Osteocyte (in vitro differentiated cells): ENCODE results near the gene DNAI2. TPM values are rescaled to one million over a fixed set of nuclear protein-coding genes. Genes with fewer than 3 reads are reported as not detected.

Source experiments
- DNase-seq: peaks from one replicate; pipeline ENCODE4 v3.0.0; 2021; ENCODE audit warnings: mixed read lengths; ENCODE audit not compliant: unreplicated experiment; ENCODE audit errors: extremely low spot score
- H3K27ac Mint-ChIP-seq: one replicate; pipeline ENCODE4 v1.8.0; 2021; ENCODE audit warnings: mild to moderate bottlenecking, mixed read lengths; ENCODE audit not compliant: unreplicated experiment
- H3K27me3 Mint-ChIP-seq: one replicate; pipeline ENCODE4 v1.8.0; 2021; ENCODE audit warnings: mixed read lengths; ENCODE audit not compliant: unreplicated experiment
- H3K36me3 Mint-ChIP-seq: one replicate; pipeline ENCODE4 v1.8.0; 2021; ENCODE audit warnings: mixed read lengths; ENCODE audit not compliant: unreplicated experiment
- H3K4me1 Mint-ChIP-seq: one replicate; pipeline ENCODE4 v1.8.0; 2021; ENCODE audit warnings: mixed read lengths; ENCODE audit not compliant: unreplicated experiment
- H3K4me3 Mint-ChIP-seq: one replicate; pipeline ENCODE4 v1.8.0; 2021; ENCODE audit warnings: mild to moderate bottlenecking, moderate library complexity, mixed read lengths; ENCODE audit not compliant: unreplicated experiment
- H3K9me3 Mint-ChIP-seq: one replicate; pipeline ENCODE4 v1.8.0; 2021; ENCODE audit warnings: mixed read lengths; ENCODE audit not compliant: unreplicated experiment
- total RNA-seq: library from RNA; stranded (reverse); gene quantifications from 2 replicates; pipeline ENCODE4 v1.2.1, GENCODE V29; 2021
- TF ChIP-seq, protein P1 (sequence below): fragments of 200-600 bp; sonication (generic); IDR thresholded peaks from 2 replicates; pipeline ENCODE4 v1.5.0; 2021; ENCODE audit warnings: antibody characterized with exemption, mild to moderate bottlenecking, moderate library complexity

The DNAI2 gene
- total RNA-seq, 1 donor from 2014 or later: not detected

DNA sequence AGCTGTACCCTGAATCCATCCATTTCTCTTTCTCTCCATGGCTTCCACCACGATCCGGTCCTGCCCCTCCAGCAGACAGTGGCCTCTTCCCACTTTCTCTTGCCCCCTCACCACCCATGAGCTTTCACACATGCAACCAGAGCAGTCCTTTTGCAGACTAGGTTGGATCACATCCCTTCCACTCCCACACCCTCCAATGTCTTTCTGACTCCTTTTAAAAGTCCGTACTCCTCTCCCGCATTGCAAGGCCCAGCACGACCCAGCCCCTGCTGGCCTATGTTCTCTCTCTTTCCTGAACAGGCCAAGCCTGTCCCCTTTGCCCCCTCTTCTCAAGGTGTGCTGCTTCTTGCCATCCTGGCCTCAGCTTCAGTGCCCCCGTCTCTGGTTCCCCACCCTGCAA is 22.5 kb upstream of the DNAI2 start:
- Mint-ChIP-seq H3K36me3 (no peaks in the 10 kb centered on the region), H3K27me3 (no peaks in the 10 kb centered on the region), H3K27ac (no peak overlapping the region), H3K4me1 (no peaks in the 10 kb centered on the region), H3K9me3 (no peaks in the 10 kb centered on the region), H3K4me3 (no peak overlapping the region)
- TF ChIP-seq, protein P1, sequence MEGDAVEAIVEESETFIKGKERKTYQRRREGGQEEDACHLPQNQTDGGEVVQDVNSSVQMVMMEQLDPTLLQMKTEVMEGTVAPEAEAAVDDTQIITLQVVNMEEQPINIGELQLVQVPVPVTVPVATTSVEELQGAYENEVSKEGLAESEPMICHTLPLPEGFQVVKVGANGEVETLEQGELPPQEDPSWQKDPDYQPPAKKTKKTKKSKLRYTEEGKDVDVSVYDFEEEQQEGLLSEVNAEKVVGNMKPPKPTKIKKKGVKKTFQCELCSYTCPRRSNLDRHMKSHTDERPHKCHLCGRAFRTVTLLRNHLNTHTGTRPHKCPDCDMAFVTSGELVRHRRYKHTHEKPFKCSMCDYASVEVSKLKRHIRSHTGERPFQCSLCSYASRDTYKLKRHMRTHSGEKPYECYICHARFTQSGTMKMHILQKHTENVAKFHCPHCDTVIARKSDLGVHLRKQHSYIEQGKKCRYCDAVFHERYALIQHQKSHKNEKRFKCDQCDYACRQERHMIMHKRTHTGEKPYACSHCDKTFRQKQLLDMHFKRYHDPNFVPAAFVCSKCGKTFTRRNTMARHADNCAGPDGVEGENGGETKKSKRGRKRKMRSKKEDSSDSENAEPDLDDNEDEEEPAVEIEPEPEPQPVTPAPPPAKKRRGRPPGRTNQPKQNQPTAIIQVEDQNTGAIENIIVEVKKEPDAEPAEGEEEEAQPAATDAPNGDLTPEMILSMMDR: no peak
- DNase-seq: no peak

DNA sequence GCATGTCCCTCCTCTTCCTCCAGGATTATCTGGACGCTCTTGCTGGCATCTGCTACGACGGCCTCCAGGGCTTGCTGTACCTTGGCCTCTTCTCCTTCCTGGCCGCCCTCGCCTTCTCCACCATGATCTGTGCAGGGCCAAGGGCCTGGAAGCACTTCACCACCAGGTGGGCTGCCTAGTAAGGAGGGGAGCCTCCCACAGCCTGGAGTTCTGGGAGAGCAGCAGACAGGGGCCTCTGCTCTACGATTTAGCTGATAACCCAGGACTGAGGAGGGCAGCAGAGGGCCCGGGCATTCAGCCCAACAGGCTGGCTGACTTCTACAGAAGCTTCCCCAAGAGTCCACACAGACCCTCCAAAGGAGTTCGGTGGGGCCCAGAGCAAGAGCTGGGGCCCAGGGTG is 21.8 kb upstream of the DNAI2 start:
- Mint-ChIP-seq H3K9me3 (no peaks in the 10 kb centered on the region), H3K27ac (no peak overlapping the region), H3K4me1 (no peaks in the 10 kb centered on the region), H3K27me3 (no peaks in the 10 kb centered on the region), H3K36me3 (no peaks in the 10 kb centered on the region), H3K4me3 (no peak overlapping the region)
- TF ChIP-seq, protein P1: no peak
- DNase-seq: no peak

DNA sequence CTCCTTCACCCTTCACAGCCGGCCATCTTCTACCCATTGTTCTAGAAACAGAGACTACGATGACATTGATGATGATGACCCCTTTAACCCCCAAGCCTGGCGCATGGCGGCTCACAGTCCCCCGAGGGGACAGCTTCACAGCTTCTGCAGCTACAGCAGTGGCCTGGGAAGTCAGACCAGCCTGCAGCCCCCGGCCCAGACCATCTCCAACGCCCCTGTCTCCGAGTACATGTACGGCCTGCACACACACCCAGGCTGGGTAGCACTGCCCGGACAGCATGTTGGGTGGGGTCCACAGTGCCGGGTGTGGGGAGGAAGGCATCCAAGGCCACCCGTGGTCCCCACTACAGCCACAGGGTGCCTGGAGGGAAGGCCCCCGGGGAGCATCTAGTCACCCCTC is 21.0 kb upstream of the DNAI2 start:
- TF ChIP-seq, protein P1: no peak
- Mint-ChIP-seq H3K4me3 (no peak overlapping the region), H3K27ac (no peak overlapping the region), H3K36me3 (no peaks in the 10 kb centered on the region), H3K9me3 (no peaks in the 10 kb centered on the region), H3K4me1 (no peaks in the 10 kb centered on the region), H3K27me3 (no peaks in the 10 kb centered on the region)
- no peak for DNase-seq

DNA sequence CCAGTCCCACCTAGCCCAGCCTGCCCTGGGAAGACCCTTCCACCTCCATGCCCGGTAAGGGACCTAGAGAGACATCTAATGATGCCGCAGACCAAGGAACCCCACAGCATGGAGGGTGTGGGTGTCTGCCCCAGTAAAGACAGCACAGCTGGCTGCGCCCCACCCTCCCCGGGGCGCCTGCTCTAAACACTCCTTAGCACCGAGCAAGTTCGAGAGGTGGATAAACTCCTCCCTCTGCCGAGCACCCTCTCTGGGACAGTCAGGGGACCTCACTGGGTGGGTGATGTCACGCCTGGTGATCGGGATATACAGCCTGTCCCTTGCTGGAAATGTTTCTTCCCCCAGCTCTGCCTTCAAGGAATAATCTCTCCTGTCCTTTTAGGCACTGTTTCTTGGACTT is 16.7 kb upstream of the DNAI2 start:
- DNase-seq: no peak
- H3K4me3 Mint-ChIP-seq: no peak overlapping the region
- TF ChIP-seq, protein P1: no peak
- no peaks in the 10 kb centered on the region for H3K36me3 Mint-ChIP-seq
- H3K9me3 Mint-ChIP-seq: no peaks in the 10 kb centered on the region
- no peaks in the 10 kb centered on the region for H3K4me1 Mint-ChIP-seq
- H3K27ac Mint-ChIP-seq: no peak overlapping the region
- peaks cover 20% of the 10 kb centered on the region for H3K27me3 Mint-ChIP-seq

DNA sequence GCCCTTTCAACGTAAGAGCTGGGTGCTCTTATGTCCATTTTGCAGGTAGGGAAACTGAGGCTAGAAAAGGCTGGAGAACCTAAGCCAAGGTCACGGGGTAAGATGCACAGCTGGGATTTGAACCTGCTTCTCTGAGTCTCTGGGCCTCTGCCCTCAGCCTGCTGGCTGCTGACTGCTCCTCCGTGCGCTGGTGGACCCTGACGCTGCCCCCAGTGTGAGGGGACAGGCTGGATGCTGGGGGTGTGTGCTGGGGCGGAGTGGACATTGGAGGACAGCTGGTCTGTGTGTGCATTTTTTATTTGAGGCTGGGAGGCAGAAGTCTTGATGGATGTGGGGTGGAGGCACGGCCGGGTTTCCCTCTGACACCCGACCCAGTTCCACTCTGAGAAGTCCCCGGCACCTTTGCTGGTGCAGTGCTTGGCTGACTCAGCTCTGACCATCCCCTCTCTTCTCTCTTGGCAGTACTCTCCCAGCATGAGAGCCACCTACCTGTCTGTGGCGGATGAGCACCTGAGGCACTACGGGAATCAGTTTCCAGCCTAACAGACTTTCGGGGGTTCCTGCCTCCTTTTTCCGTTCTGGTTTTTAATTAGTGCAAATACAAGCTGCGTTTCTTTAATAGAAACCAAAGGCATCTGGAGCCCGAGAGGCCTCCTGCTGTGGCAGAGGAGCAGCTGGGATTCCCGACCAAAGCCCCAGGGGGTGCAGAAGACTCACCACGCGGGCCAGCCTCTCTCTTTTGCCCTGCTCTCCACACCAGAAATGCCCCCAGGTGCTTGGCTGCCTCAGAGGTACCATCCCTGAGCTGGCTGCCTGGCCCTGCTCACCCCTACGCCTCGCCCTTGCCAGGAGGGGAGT is 14.1 kb upstream of the DNAI2 start:
- H3K4me1 Mint-ChIP-seq: no peaks in the 10 kb centered on the region
- no peaks in the 10 kb centered on the region for H3K9me3 Mint-ChIP-seq
- H3K27me3 Mint-ChIP-seq: peaks cover 20% of the 10 kb centered on the region
- no peak overlapping the region for H3K4me3 Mint-ChIP-seq
- DNase-seq: no peak
- H3K27ac Mint-ChIP-seq: no peak overlapping the region
- TF ChIP-seq, protein P1: no peak
- no peaks in the 10 kb centered on the region for H3K36me3 Mint-ChIP-seq
